ENCODE data around the gene RRP9.

RRP9 gene

DNA sequence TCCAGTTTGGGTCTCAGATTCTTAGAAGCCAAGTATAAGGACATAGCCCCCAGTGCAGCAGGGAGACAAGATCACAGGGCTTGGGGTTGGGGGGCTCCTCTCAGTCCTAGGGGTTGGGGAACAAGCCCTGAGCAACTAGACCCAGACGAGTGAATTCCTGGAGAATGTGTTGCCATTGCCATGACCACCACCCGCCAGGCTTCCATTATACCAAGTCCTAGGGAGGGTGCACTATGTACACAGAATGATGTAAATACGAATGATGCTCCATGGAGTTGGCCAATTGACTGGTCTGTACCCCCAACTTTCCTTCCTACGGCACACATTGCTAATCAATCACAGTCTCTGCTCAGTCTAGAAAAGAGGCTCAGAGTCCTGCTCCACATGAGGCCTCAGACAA, 47.3 kb downstream of the RRP9 start:
- H3K4me3 ChIP-seq (replicated peaks; ENCODE audit: low read depth, low read length) = no peak overlapping the region
- no peak for DNase-seq (ENCODE audit: low read depth)
- TF ChIP-seq, protein P1, sequence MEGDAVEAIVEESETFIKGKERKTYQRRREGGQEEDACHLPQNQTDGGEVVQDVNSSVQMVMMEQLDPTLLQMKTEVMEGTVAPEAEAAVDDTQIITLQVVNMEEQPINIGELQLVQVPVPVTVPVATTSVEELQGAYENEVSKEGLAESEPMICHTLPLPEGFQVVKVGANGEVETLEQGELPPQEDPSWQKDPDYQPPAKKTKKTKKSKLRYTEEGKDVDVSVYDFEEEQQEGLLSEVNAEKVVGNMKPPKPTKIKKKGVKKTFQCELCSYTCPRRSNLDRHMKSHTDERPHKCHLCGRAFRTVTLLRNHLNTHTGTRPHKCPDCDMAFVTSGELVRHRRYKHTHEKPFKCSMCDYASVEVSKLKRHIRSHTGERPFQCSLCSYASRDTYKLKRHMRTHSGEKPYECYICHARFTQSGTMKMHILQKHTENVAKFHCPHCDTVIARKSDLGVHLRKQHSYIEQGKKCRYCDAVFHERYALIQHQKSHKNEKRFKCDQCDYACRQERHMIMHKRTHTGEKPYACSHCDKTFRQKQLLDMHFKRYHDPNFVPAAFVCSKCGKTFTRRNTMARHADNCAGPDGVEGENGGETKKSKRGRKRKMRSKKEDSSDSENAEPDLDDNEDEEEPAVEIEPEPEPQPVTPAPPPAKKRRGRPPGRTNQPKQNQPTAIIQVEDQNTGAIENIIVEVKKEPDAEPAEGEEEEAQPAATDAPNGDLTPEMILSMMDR (IDR thresholded peaks at IDR 0.05; ENCODE audit: low read length, missing control alignments) = no peak

- H3K4me3 ChIP-seq (replicated peaks; ENCODE audit: low read depth, low read length) = no peak overlapping the region
- DNase-seq (ENCODE audit: low read depth) = no peak
- TF ChIP-seq, protein P1 (IDR thresholded peaks at IDR 0.05; ENCODE audit: low read length, missing control alignments) = no peak
Observed at GRCh38 chr3:51891242-51892039, 50.3 kb downstream of the RRP9 start.

DNA sequence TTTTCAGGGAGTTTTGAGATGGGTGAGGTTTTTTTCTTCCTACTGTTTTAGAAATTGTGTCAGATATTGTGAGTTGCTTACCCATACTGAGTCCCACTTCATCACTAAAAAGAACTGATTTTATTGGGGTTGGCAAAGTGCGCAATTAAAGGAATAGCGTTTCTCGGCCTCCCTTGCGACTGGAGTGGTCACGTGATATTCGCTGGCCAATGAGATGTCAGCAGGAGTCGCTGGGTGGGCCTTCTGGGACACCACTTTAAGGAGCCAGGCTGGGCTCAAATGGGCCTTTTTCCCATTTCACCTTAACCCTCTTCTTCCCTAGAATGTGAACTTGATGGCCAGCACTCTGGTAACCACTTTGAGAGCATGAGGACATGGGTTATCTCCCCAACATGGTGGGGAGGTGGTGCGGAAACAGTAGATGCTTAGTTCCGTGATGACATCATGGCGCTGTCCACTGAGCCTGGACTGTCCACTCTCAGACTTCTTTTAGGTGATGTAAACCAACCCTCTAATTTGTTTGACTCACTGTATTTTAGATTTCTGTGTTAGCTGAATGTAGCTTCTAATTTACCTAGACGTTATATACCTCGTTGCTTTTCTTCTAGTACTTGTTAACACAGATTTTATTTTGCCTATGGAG, 53.1 kb downstream of the RRP9 start:
- no peak overlapping the region for H3K4me3 ChIP-seq (replicated peaks; ENCODE audit: low read depth, low read length)
- TF ChIP-seq, protein P1 (IDR thresholded peaks at IDR 0.05; ENCODE audit: low read length, missing control alignments) = no peak
- no peak for DNase-seq (ENCODE audit: low read depth)

- TF ChIP-seq, protein P1 (IDR thresholded peaks at IDR 0.05; ENCODE audit: low read length, missing control alignments) = no peak
- no peak overlapping the region for H3K4me3 ChIP-seq (replicated peaks; ENCODE audit: low read depth, low read length)
- DNase-seq (ENCODE audit: low read depth) = no peak
Observed at GRCh38 chr3:51887620-51888019, 54.1 kb downstream of the RRP9 start.

DNA sequence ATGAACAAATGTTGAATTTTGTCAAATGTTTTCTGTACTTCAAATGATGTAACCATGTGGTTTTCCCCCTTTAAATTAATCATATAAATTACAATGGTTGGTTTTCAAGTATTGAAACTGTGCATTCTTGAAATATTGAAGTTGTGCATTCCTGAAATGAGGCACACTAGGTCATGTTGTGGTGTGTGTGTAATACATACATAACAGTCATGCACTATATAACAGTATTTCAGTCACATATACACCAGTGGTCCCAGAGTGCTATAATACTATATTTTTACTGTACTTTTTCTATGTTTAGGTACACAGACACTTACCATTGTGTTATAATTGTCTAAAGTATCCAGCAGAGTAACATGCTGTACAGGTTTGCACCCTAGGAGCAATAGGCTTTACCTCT, 55.3 kb downstream of the RRP9 start:
- TF ChIP-seq, protein P1 (IDR thresholded peaks at IDR 0.05; ENCODE audit: low read length, missing control alignments) = no peak
- no peak for DNase-seq (ENCODE audit: low read depth)
- no peak overlapping the region for H3K4me3 ChIP-seq (replicated peaks; ENCODE audit: low read depth, low read length)
